Stimulated activated memory B cell treated with anti-CD40 and anti-IgM and Interleukin-4, amounts not matched to agents 10 μg/mL and 1 μg/mL and 100 μg/mL, for 72 hours (primary cell): Measurements from ENCODE around the gene RORC.

Source experiments
- ATAC-seq: fragments of 150-1000 bp; cut with Tn5 transposase; 2 replicates; pipeline ENCODE4 v1.10.0; 2021
- H3K27ac Mint-ChIP-seq: one replicate; pipeline ENCODE4 v1.8.0; 2022; ENCODE audit warnings: mild to moderate bottlenecking, mixed read lengths
- H3K27me3 Mint-ChIP-seq: one replicate; pipeline ENCODE4 v1.8.0; 2022; ENCODE audit warnings: mixed read lengths
- H3K36me3 Mint-ChIP-seq: one replicate; pipeline ENCODE4 v1.8.0; 2022; ENCODE audit warnings: mixed read lengths
- H3K4me1 Mint-ChIP-seq: one replicate; pipeline ENCODE4 v1.8.0; 2022; ENCODE audit warnings: mixed read lengths
- H3K4me3 Mint-ChIP-seq: one replicate; pipeline ENCODE4 v1.8.0; 2022; ENCODE audit warnings: mild to moderate bottlenecking, moderate library complexity, mixed read lengths
- H3K9me3 Mint-ChIP-seq: one replicate; pipeline ENCODE4 v1.8.0; 2022; ENCODE audit warnings: mixed read lengths

RORC gene

DNA sequence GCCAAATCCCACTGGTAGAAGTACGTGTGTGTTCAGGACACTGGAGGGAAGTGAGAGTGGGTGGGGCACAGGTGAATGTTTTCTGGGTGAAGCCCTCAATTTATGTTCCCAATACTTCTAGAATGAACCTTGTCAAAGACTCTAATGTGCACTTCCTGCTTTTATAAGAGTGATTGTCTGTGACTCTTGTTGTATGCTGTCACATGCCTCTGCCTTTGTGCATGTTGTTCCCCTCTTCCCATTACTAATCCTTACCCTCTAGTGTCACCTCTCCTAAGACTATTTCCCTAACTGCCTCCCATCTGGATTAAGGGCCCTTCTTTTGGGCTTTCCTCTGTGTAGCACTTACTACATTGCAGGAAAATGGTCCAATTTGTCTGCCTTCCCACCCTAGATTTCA, 23.8 kb downstream of the RORC start:
- no peak overlapping the region for H3K27ac Mint-ChIP-seq

DNA sequence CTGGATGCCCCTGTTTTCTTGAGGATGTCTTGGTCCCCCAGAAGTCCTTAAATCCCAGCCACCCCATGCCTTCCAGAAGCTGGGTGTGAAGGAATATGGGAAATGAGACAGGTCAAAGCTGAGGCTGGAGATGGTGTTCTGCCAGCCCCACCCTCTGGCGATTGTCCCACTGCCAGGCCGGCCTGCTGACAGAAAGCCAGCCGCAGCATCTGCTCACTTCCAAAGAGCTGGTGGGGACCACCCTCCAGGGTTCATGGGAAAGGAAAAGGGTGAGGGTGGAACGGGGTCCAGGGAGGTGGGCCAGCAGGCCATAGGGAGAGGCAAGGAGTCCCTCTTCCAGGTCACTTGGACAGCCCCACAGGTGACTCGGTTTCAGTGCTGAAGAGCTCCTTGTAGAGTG, 24.5 kb downstream of the RORC start:
- Mint-ChIP-seq H3K4me3 (no peak overlapping the region), H3K27ac (no peak overlapping the region), H3K36me3 (no peaks in the 10 kb centered on the region), H3K27me3 (no peaks in the 10 kb centered on the region), H3K4me1 (peaks cover 20% of the 10 kb centered on the region), H3K9me3 (no peaks in the 10 kb centered on the region)
- no peak for ATAC-seq

More for the DNA sequence above, 23.8 kb downstream of the RORC start:
- Mint-ChIP-seq H3K27me3 (no peaks in the 10 kb centered on the region), H3K36me3 (no peaks in the 10 kb centered on the region), H3K4me3 (no peak overlapping the region), H3K4me1 (peaks cover 20% of the 10 kb centered on the region), H3K9me3 (no peaks in the 10 kb centered on the region)
- no peak for ATAC-seq

DNA sequence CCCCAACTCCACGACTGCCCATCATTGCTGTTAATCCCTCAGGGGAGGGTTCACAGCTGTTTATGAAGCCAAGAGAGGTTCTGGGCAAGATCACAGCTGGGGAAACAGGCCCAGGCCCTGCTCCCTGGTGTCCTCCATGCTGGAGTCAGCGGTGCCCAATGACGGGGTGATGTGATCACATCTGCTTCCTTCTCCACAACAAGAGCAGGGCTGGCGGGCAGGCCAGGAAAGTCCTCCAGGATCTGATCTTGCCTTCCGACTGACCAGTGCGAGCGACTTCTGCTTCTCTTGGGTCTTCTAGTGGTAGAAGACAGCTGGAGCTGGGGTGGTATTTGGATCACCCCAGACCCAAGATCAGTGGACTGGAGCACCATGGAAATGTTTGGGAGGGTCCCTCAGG, 25.4 kb downstream of the RORC start:
- H3K27me3 Mint-ChIP-seq: no peaks in the 10 kb centered on the region
- H3K36me3 Mint-ChIP-seq: no peaks in the 10 kb centered on the region
- H3K27ac Mint-ChIP-seq: no peak overlapping the region
- ATAC-seq: no peak
- H3K9me3 Mint-ChIP-seq: no peaks in the 10 kb centered on the region
- no peak overlapping the region for H3K4me3 Mint-ChIP-seq
- H3K4me1 Mint-ChIP-seq: peaks cover 20% of the 10 kb centered on the region

DNA sequence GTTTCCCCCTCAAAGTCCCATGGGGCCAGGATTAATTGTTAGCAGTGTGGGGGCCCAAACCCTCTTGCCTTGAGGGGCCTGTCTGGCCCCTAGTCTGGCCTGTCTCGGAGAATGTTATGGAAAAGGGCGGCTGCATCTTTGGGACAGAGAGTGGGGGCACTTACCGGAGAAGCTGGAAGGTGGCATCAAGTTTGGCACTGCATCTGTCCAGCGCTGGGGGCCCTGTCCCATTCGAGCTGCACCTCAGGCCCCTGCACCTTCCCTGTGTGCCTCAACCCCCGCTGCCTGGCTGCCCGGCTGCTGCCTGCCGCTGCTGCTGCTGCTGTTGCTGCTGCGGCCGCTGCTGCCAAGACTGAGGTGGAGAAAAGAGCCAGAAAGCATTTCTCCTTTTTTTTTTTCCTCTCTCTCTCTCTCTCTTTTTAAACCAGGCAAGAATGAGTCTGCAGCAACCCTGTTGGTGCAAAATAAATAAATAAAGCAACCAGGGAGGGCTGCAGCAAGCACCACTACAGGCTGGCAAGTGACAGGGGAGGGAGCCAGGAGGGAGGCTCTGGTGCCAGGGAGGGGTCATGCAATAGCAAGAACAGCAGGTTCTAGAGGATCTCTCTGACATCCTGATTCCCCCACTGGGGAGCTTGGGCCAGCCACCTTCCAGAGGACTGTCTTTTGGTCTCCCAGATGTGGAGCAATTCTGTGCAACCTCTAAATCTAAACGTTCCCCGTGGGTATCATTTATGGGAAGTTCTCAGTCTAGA, 26.4 kb downstream of the RORC start, which contains the start of gene LINGO4:
TSS of gene LINGO4 (minus strand) at position 354 of the 755 bp plus-strand sequence. CDS start 2,715 bp downstream, outside the sequence.
- Mint-ChIP-seq H3K4me1 (peaks cover 20% of the 10 kb centered on the region), H3K27ac (no peak within 1 kb of the TSS), H3K36me3 (no peaks in the 10 kb centered on the region), H3K4me3 (no peak within 1 kb of the TSS), H3K9me3 (no peaks in the 10 kb centered on the region), H3K27me3 (peaks cover 7% of the 10 kb centered on the region)
- no peak for ATAC-seq

DNA sequence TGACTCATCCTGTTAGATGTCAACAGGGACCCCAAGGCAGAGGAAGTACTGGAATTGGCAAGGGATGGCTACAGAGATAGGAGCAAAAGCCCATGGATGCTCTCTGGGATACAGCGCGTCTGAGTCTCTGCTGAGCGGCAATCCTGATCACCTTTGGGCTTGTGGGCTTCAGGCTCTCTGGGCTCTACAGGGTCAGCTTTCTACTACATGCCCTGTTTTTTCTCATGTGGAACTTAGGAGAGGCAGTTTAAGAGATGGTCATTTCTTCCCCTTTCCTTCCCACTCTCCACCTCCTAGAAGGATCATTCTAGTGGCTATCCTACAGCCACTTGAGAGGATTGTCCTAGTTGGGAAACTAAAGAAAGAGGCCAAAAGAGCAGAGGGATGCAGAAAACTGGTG, 27.7 kb downstream of the RORC start:
- Mint-ChIP-seq H3K36me3 (no peaks in the 10 kb centered on the region), H3K4me1 (peaks cover 25% of the 10 kb centered on the region), H3K27ac (no peak overlapping the region), H3K9me3 (no peaks in the 10 kb centered on the region), H3K4me3 (no peak overlapping the region), H3K27me3 (peaks cover 18% of the 10 kb centered on the region)
- ATAC-seq: no peak

DNA sequence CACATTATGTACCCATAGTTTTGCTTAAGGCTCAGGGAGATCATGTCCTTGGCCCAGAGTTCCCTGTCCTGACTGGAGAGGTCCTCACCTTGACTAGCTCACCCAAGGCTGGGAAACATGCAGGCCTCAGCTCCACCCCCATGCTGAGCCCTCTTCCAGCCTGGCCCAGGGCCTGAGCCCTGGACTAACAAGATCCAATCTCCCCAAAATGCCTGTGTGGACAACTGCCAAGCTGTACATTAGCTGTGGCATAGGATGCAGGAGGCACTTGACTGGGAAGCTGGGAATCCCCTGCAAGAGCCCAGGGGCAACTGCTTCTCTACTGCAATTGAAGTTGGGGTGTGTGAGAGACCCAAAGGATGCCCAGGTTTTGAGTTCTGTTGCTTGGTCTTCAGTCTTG, 28.4 kb downstream of the RORC start:
- Mint-ChIP-seq H3K4me1 (peaks cover 25% of the 10 kb centered on the region), H3K4me3 (no peak overlapping the region), H3K36me3 (peaks cover 4% of the 10 kb centered on the region), H3K9me3 (no peaks in the 10 kb centered on the region), H3K27ac (no peak overlapping the region), H3K27me3 (peaks cover 18% of the 10 kb centered on the region)
- ATAC-seq: no peak

DNA sequence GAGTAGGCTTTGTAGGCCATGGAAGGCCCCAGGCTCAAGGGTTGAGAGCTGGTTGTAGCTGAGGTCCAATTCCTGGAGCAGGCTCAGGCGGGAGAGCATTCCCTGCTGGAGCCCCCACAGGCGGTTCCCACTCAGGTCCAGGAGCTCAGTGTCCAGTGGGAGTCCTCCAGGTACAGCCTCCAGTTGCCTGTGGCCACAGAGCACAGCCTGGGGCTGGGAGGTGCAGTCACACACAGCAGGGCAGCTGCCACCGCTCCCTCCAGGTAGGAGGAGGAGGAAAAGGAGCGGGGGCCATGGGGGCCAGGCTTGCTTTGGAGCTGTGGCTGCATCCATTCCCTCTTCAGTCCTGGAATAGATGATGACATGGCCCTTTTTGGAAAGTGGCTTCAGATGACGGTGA, 29.2 kb downstream of the RORC start:
- Mint-ChIP-seq H3K4me1 (peaks cover 19% of the 10 kb centered on the region), H3K27me3 (peaks cover 18% of the 10 kb centered on the region), H3K36me3 (peaks cover 4% of the 10 kb centered on the region), H3K27ac (no peak overlapping the region), H3K9me3 (no peaks in the 10 kb centered on the region), H3K4me3 (no peak overlapping the region)
- no peak for ATAC-seq

DNA sequence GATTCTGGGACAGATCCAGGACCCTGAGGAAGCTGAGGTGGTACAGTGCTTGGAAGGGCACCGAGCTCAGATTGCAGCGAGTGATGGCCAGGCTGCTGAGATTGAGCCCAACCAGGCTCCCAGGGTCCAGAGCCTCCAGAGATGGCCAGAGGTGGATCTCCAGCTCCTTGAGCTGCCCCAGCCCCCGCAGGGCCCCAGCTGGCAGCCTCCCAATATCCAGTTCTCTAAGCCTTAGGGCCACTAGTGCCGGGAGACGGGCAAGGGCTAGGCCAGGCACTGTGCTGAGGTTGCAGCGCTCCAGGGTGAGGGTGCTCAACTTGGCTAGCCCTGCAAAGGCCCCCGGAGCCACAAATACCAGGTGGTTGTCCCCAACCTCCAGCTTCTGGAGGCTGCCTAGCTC, 29.8 kb downstream of the RORC start:
- Mint-ChIP-seq H3K36me3 (peaks cover 7% of the 10 kb centered on the region), H3K27me3 (peaks cover 18% of the 10 kb centered on the region), H3K4me3 (no peak overlapping the region), H3K4me1 (peaks cover 19% of the 10 kb centered on the region), H3K9me3 (no peaks in the 10 kb centered on the region), H3K27ac (no peak overlapping the region)
- no peak for ATAC-seq

DNA sequence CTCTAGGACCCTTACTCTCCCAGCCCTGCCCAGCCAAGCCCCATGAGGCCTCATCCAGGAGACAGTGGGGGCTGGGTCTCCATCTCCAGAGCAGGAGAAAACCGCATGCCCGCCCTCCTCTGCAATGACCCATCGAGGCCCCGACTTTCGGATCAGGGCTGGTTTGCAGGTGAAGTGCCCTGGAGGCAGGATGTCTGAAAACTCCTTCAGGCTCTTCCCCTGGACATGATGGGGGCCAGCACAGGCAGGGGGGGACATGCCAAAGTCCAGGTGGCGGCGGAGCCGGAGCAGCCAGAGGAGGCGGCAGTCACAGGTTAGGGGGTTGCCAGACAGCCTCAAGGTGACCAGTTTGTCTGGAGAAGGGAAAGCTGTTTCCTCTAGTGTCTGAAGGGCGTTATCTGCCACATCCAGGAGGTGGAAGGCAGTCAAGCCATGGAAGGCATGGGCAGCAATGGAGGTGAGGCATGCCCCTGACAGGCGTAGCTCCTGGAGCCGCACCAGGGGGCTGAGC, 30.2 kb downstream of the RORC start:
- Mint-ChIP-seq H3K27me3 (peaks cover 18% of the 10 kb centered on the region), H3K4me1 (peaks cover 19% of the 10 kb centered on the region), H3K9me3 (no peaks in the 10 kb centered on the region), H3K27ac (no peak overlapping the region), H3K4me3 (no peak overlapping the region), H3K36me3 (peaks cover 10% of the 10 kb centered on the region)
- no peak for ATAC-seq

DNA sequence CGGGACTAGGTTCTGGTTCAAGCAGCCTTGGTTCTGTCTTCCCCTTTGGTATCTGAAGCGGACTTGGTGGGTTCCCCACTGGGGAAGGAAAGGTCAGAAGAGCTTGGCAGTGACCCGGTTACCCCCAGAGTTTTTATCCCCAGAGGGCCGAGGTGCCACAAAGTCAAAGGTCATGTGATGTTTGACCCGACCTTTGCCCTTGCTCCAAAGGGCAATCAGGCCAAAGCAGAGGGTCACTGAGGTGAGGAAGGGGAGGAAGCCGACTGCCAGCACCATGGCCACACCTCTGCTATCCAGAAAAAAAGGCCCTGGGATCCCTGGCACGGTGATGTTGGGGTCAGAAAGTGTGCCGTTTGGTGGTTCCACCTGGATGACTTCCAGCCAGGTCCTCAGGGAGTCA, 30.8 kb downstream of the RORC start:
- ATAC-seq: no peak
- Mint-ChIP-seq H3K27me3 (peaks cover 18% of the 10 kb centered on the region), H3K27ac (no peak overlapping the region), H3K4me3 (no peak overlapping the region), H3K4me1 (peaks cover 19% of the 10 kb centered on the region), H3K9me3 (no peaks in the 10 kb centered on the region), H3K36me3 (peaks cover 10% of the 10 kb centered on the region)

DNA sequence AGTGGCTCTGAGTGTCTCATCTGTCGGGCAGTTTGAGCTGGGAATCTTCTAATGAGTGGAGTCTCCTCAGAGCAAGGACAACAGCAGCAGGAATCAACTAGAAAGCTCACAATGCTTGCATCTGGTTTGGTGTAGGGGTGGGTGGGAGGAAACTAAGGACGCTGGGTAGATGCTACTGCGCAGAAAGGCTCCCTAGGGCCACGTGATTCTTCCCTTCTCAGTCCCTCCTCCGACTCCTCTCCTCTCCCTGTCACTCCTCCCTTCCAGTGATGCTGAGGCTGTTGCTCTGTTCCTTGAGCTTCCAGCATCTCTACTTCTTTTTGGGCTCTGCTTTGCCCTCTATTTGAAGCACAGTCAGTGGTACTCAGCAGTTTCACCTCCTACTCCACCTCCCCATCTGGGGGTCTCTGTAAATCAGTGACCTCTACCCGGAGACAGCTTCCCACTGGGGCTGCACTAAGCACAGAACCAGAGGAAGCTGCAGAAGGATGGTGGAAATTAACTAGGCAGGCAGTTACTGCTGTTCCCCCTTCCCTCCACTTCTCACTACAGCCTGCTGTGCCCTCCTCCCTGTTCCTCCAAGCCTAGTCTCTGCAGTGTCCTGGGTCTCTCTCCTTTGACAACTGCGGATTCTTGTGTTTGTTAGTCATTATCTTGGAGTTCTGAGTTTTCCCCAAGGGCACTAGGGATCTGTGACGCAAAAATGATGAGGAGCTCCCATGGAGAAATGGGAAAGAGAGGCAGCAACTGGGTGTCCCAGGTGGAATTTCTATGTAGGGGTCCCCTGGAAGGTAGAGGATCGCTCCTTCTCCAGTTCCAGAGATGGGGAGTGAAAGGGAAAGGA, 32.2 kb downstream of the RORC start:
- Mint-ChIP-seq H3K27ac (no peak overlapping the region), H3K27me3 (peaks cover 18% of the 10 kb centered on the region), H3K4me1 (peaks cover 13% of the 10 kb centered on the region), H3K4me3 (no peak overlapping the region), H3K9me3 (no peaks in the 10 kb centered on the region), H3K36me3 (peaks cover 10% of the 10 kb centered on the region)
- no peak for ATAC-seq

DNA sequence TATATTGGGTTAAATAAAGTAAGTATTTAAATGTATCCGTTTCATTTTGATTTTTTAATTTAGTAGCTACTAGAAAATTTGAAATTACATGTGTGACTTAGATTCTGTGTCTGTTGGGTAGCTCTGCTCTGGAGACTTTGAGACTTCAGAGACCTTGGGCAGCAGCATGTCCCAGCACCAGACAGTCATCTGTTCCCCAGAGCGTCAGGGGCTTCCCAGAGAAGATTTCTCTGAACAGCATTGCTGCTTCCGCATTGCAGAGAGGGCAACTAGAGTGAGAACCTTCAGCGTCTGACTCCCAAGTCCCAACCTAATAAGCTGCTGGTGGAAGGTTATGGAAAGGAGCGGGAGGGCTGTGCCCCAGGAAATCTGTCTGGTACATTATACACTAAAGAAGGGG, 33.0 kb downstream of the RORC start:
- Mint-ChIP-seq H3K27ac (no peak overlapping the region), H3K27me3 (peaks cover 18% of the 10 kb centered on the region), H3K4me1 (peaks cover 5% of the 10 kb centered on the region), H3K36me3 (peaks cover 10% of the 10 kb centered on the region), H3K4me3 (no peak overlapping the region), H3K9me3 (no peaks in the 10 kb centered on the region)
- ATAC-seq: no peak

DNA sequence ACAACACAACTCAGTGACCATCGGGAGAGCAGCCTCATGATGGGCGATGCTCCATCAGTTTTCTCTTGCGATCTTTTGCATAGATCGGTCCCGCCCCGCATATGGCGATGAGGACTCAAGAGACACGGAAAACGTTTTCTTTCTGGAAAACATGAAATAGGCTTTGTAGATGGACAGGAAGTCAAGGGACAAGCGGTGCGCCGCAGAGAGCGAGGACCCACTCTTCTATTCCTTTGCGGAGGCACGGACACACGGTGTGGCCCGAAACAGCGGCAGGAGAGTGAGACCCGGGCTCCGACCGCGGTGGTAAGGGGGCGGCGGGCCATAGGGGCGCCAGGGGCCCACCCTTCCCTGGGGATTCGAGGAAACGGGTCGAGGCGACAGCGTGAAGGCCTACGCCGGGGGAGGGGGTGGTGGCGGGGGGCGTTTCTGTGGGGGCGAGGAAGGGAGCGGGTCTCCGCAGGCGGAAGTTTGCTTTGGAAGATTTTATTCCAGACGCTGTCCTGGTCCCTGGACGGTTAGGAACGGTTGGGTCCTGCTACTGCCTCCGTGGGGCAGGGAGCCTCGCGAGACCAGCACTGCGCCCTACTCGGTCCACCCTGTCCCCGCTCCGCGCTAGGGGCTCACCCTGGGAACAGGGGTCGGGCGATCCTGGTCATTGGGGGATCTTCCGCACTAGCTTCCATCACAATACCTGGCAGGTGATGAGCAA, 40.5 kb downstream of the RORC start:
- no peaks in the 10 kb centered on the region for H3K36me3 Mint-ChIP-seq
- peaks cover 18% of the 10 kb centered on the region for H3K4me1 Mint-ChIP-seq
- peak overlapping the region; percentile 86 for H3K27ac Mint-ChIP-seq
- peak; percentile 5 for ATAC-seq
- H3K9me3 Mint-ChIP-seq: no peaks in the 10 kb centered on the region
- H3K4me3 Mint-ChIP-seq: peak overlapping the region; percentile 94
- H3K27me3 Mint-ChIP-seq: no peaks in the 10 kb centered on the region

DNA sequence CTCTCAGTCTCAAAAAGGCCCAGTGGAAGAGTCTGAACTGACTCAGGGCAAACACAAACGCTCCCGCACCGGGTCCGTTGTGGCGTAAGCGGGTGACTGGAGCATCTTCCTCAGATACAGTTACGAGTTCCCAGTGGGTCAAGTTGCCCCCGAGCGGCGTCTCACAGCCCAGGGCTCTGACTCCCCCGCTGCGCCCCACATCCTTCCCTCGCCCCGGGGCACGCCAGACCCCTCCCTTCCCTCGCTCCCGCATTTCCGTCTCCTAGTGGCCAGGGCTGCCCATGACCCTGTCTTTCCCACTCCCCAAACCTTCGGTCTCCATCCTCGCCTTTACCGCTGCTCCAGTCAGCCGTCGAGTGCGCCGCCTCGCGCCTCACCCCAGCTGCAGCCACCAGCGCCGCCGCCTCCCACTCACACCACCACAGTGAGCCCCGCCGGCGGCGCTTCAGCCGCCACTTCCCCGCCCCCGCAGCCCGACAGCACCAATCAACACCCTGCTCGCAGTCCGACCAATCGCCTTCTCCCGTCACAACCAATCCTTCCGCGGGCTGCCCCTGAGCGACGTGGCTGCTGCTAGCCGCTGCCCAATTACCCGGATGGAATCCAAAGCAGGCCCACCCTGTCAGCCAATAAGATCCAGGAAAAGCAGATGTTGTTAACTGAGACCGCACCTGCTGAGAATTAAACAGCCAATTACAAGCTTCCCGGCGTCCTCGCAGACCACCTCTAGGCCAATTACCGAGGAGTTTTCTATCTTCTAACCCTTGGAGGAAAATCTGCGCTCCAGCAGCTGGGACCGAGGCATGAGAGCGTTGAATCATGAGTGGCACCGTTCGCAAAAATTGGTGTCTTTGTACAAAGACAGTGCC, 41.3 kb downstream of the RORC start, which contains the start of gene TDRKH:
TSS of gene TDRKH (minus strand) at position 430 of the 869 bp plus-strand sequence. CDS start 7,478 bp downstream, outside the sequence.
- H3K36me3 Mint-ChIP-seq: no peaks in the 10 kb centered on the region
- no peaks in the 10 kb centered on the region for H3K9me3 Mint-ChIP-seq
- peak within 1 kb of the TSS; percentile 86 for H3K27ac Mint-ChIP-seq
- peaks cover 18% of the 10 kb centered on the region for H3K4me1 Mint-ChIP-seq
- no peaks in the 10 kb centered on the region for H3K27me3 Mint-ChIP-seq
- H3K4me3 Mint-ChIP-seq: peak within 1 kb of the TSS; percentile 94
- ATAC-seq: peak; percentile 99
